Measurements from ENCODE around the gene CTSZ. TPM values are rescaled to one million over a fixed set of nuclear protein-coding genes. Genes with fewer than 3 reads are reported as not detected.
A peak's percentile ranks its signal among the peaks of the same experiment; 100 is the strongest.
"Not testable (repeated sequence)": the region's sequence is repeated elsewhere in the genome, so short reads cannot be mapped to it uniquely, and the experiment has no call there.

Gene CTSZ
- total RNA-seq, 1 experiment from 2014 or later: 26.3 TPM

- TF ChIP-seq FOXP1 (CRISPR knock-in tag; IDR thresholded peaks at IDR 0.05; ENCODE audit: borderline replicate concordance) (no peak), GABPB1 (CRISPR knock-in tag; IDR thresholded peaks at IDR 0.05) (no peak), E2F4 (CRISPR knock-in tag; IDR thresholded peaks at IDR 0.05; ENCODE audit: borderline replicate concordance, low read depth) (no peak), EMX1 (CRISPR knock-in tag; IDR thresholded peaks at IDR 0.05) (no peak), RELA (CRISPR knock-in tag; IDR thresholded peaks at IDR 0.05; ENCODE audit: borderline replicate concordance) (no peak), PRDM15 (CRISPR knock-in tag; IDR thresholded peaks at IDR 0.05) (no peak), CTCF (IDR thresholded peaks at IDR 0.05) (no peak), NFATC4 (CRISPR knock-in tag; IDR thresholded peaks at IDR 0.05) (no peak), ELF4 (CRISPR knock-in tag; IDR thresholded peaks at IDR 0.05; ENCODE audit: low read depth) (no peak), ZNF232 (CRISPR knock-in tag; IDR thresholded peaks at IDR 0.05) (no peak), ESRRA (CRISPR knock-in tag; IDR thresholded peaks at IDR 0.05; ENCODE audit: borderline replicate concordance) (no peak), SMAD3 (CRISPR knock-in tag; IDR thresholded peaks at IDR 0.05; ENCODE audit: borderline replicate concordance) (no peak), CBFB (CRISPR knock-in tag; IDR thresholded peaks at IDR 0.05; ENCODE audit: low read depth) (no peak), NR3C1 (CRISPR knock-in tag; conservative IDR thresholded peaks at IDR 0.05; ENCODE audit: low read depth) (no peak), ZNF121 (CRISPR knock-in tag; IDR thresholded peaks at IDR 0.05) (no peak), TEAD4 (CRISPR knock-in tag; IDR thresholded peaks at IDR 0.05) (no peak), NR1H2 (CRISPR knock-in tag; IDR thresholded peaks at IDR 0.05) (no peak), OVOL2 (CRISPR knock-in tag; IDR thresholded peaks at IDR 0.05; ENCODE audit: borderline replicate concordance) (no peak)
- TF ChIP-seq, protein P1, sequence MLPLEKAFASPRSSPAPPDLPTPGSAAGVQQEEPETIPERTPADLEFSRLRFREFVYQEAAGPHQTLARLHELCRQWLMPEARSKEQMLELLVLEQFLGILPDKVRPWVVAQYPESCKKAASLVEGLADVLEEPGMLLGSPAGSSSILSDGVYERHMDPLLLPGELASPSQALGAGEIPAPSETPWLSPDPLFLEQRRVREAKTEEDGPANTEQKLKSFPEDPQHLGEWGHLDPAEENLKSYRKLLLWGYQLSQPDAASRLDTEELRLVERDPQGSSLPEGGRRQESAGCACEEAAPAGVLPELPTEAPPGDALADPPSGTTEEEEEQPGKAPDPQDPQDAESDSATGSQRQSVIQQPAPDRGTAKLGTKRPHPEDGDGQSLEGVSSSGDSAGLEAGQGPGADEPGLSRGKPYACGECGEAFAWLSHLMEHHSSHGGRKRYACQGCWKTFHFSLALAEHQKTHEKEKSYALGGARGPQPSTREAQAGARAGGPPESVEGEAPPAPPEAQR (CRISPR knock-in tag; IDR thresholded peaks at IDR 0.05): no peak
- TF ChIP-seq, protein P2, sequence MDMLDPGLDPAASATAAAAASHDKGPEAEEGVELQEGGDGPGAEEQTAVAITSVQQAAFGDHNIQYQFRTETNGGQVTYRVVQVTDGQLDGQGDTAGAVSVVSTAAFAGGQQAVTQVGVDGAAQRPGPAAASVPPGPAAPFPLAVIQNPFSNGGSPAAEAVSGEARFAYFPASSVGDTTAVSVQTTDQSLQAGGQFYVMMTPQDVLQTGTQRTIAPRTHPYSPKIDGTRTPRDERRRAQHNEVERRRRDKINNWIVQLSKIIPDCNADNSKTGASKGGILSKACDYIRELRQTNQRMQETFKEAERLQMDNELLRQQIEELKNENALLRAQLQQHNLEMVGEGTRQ (CRISPR knock-in tag; IDR thresholded peaks at IDR 0.05): no peak
- Mint-ChIP-seq H3K4me3 (no peak overlapping the region), H3K27me3 (ENCODE audit: low read depth) (peaks cover 5% of the 10 kb centered on the region; the same call in 1 of the 2 replicates), H3K27ac (no peak overlapping the region), H3K36me3 (peaks cover 3% of the 10 kb centered on the region; the same call in 1 of the 2 replicates), H3K4me1 (no peaks in the 10 kb centered on the region; the same call in 1 of the 2 replicates), H3K9me3 (peaks cover 15% of the 10 kb centered on the region)
- ChIA-PET CTCF (interaction anchor here (1.2 kb wide), 2 partner anchors 65 to 95 kb away, joined by 3 to 4 read pairs; no protein-coding TSS in a partner anchor), POLR2A (no interaction called here)
- peak; percentile 56 for ATAC-seq
- no peak for DNase-seq (ENCODE audit: low spot score)
Measured at GRCh38 chr20:58965270-58966064, 41.6 kb downstream of the CTSZ start.

DNA sequence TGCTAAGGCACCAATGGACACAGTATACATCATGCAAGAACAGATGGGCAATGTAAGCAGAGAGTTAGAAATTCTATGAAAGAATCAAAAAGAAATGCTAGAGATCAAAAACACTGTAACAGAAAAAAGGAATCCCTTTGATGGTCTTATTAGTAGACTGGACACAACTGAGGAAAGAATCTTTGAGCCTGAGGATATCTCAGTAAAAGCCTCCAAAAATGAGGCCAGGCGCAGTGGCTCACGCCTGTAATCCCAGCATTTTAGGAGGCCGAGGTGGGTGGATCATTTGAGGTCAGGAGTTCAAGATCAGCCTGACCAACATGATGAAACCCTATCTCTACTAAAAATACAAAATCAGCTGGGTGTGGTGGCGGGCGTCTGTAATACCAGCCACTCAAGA lies 43.1 kb downstream of the CTSZ start:
- DNase-seq (ENCODE audit: low spot score); H3K4me1 Mint-ChIP-seq; POLR2A ChIA-PET; H3K9me3 Mint-ChIP-seq; H3K4me3 Mint-ChIP-seq; H3K27ac Mint-ChIP-seq; H3K36me3 Mint-ChIP-seq; H3K27me3 Mint-ChIP-seq (ENCODE audit: low read depth); ATAC-seq; CTCF ChIA-PET: not testable (repeated sequence)
